CD4-positive, alpha-beta T cell treated with Interleukin-1 beta for 1 hour (primary cell): Measurements from ENCODE around the gene CA7.
A peak's percentile ranks its signal among the peaks of the same experiment; 100 is the strongest.

Experiments
- DNase-seq, 2 donors: peaks; one replicate each; pipeline ENCODE4 v3.0.0-alpha.2; 2020 to 2022

The CA7 gene

GRCh38 chr16:66844342-66845079, at the start of gene CA7:
TSS of gene CA7 (plus strand) at chr16:66844414. CDS start at chr16:66844488, 74 bp downstream.
- DNase-seq: no peak

GRCh38 chr16:66798161-66798560, 46.1 kb upstream of the CA7 start:
- no peak for DNase-seq

- DNase-seq: no peak
Measured at GRCh38 chr16:66800856-66801255, 43.4 kb upstream of the CA7 start.

- DNase-seq: no peak
Measured at GRCh38 chr16:66801320-66802105, 42.7 kb upstream of the CA7 start, which contains the start of gene TERB1. TSS of gene TERB1 (minus strand) at chr16:66801584. CDS start at chr16:66796798, 4,786 bp downstream.

GRCh38 chr16:66802159-66802558, 42.1 kb upstream of the CA7 start:
- no peak for DNase-seq

- no peak for DNase-seq
Measured at GRCh38 chr16:66809765-66810164, 34.4 kb upstream of the CA7 start.

- no peak for DNase-seq
Measured at GRCh38 chr16:66810391-66810790, 33.8 kb upstream of the CA7 start.

- DNase-seq: no peak
Measured at GRCh38 chr16:66811043-66811442, 33.2 kb upstream of the CA7 start.

- DNase-seq: no peak
Measured at GRCh38 chr16:66814734-66815133, 29.5 kb upstream of the CA7 start.

GRCh38 chr16:66824006-66824405, 20.2 kb upstream of the CA7 start:
- no peak for DNase-seq

GRCh38 chr16:66830422-66831404, 13.5 kb upstream of the CA7 start, which contains the start of gene NAE1:
TSS of gene NAE1 (minus strand) at chr16:66830976. CDS start at chr16:66830899, 77 bp downstream.
- peak; percentile 90 to 91 for DNase-seq

- no peak for DNase-seq
Measured at GRCh38 chr16:66832190-66832589, 12.0 kb upstream of the CA7 start.

- no peak for DNase-seq
Measured at GRCh38 chr16:66832661-66833305, 11.4 kb upstream of the CA7 start.

GRCh38 chr16:66834746-66835145, 9.5 kb upstream of the CA7 start:
- no peak for DNase-seq

- DNase-seq: no peak
Measured at GRCh38 chr16:66840883-66841282, 3.3 kb upstream of the CA7 start.

- no peak for DNase-seq
Measured at GRCh38 chr16:66841366-66841765, 2.8 kb upstream of the CA7 start.

- no peak for DNase-seq
Measured at GRCh38 chr16:66842765-66843164, 1.4 kb upstream of the CA7 start.

- DNase-seq: no peak
Measured at GRCh38 chr16:66843191-66843590, 1.0 kb upstream of the CA7 start.

- no peak for DNase-seq
Measured at GRCh38 chr16:66844009-66844341, 239 bp upstream of the CA7 start.

GRCh38 chr16:66845080-66845410, 831 bp downstream of the CA7 start:
- DNase-seq: no peak

- DNase-seq: no peak
Measured at GRCh38 chr16:66845791-66846221, 1.6 kb downstream of the CA7 start.

GRCh38 chr16:66846266-66846665, 2.1 kb downstream of the CA7 start:
- DNase-seq: no peak

GRCh38 chr16:66846831-66847230, 2.6 kb downstream of the CA7 start:
- no peak for DNase-seq
